ENCODE measurements around the gene TUBG1. TPM values are rescaled to one million over a fixed set of nuclear protein-coding genes. Genes with fewer than 3 reads are reported as not detected.

TUBG1 gene
- total and polyA plus RNA-seq, 9 of the 15 experiments (the other 6 are each of a cell fraction or from before 2014, with no cell fraction given): 33.1 to 147 (median 66.0) TPM

- TF ChIP-seq UBTF (IDR thresholded peaks at IDR 0.05; ENCODE audit: borderline replicate concordance in 1 of 2, low read depth in 2 of 2, low read length in 2 of 2) (no peak), SMAD3 (CRISPR knock-in tag; conservative IDR thresholded peaks at IDR 0.05) (no peak), GATAD2A (IDR thresholded peaks at IDR 0.05) (no peak), CREM (IDR thresholded peaks at IDR 0.05; ENCODE audit: low read depth) (0 out of 2 replicates have a peak, but pooled peaks have one; percentile 8), SMAD4 (CRISPR knock-in tag; conservative IDR thresholded peaks at IDR 0.05) (0 out of 2 replicates have a peak, but pooled peaks have one; percentile 77), ZNF507 (tag; conservative IDR thresholded peaks at IDR 0.05) (no peak), HOMEZ (CRISPR knock-in tag; IDR thresholded peaks at IDR 0.05) (peak; percentile 46; the same call in 1 of the 2 replicates), ZNF175 (CRISPR knock-in tag; IDR thresholded peaks at IDR 0.05; ENCODE audit: low read depth) (no peak), ZNF124 (CRISPR knock-in tag; IDR thresholded peaks at IDR 0.05) (no peak), CTCF (IDR thresholded peaks at IDR 0.05 in 2 of 3, conservative IDR thresholded peaks at IDR 0.05 in 1 of 3; ENCODE audit: insufficient read depth in 2 of 3, low read depth in 1 of 3, low read length in 3 of 3) (no peak), ZBTB8A (IDR thresholded peaks at IDR 0.05; ENCODE audit: partially characterized antibody) (no peak), MAX (CRISPR knock-in tag; IDR thresholded peaks at IDR 0.05) (no peak), NCOA4 (IDR thresholded peaks at IDR 0.05; ENCODE audit: partially characterized antibody) (no peak), KHSRP (IDR thresholded peaks at IDR 0.05) (no peak), ZNF695 (CRISPR knock-in tag; IDR thresholded peaks at IDR 0.05) (0 out of 2 replicates have a peak, but pooled peaks have one; percentile 74), CREB5 (CRISPR knock-in tag; IDR thresholded peaks at IDR 0.05) (no peak), PTTG1 (tag; IDR thresholded peaks at IDR 0.05; ENCODE audit: low read depth) (no peak), HES1 (IDR thresholded peaks at IDR 0.05; ENCODE audit: low read depth) (no peak), TFAP4 (CRISPR knock-in tag; IDR thresholded peaks at IDR 0.05; ENCODE audit: borderline replicate concordance) (no peak)
Measured at GRCh38 chr17:42566215-42566882, 43.1 kb upstream of the TUBG1 start (continued).
